ENCODE results near the gene TRAPPC2L.

The TRAPPC2L gene

DNA sequence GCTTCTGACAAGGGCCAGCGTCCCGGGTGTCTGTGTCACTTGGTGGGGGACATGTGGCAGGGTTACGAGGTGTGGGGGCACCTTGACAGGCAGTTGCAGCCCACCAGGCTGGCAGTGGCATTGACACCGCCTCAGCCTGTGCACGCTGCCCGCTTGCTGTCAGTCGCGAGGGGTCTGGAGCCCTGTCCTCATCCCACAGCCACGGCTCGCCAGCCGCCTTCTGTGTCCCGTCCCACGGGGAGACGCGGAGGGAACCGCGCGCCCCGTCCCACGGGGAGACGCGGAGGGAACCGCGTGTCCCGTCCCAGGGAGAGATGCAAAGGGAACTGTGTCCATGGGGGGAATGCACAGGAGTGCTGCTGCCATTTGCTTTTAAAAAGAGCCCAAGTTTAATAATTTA, 6.0 kb downstream of the TRAPPC2L start:
- DNase-seq: no peak

DNA sequence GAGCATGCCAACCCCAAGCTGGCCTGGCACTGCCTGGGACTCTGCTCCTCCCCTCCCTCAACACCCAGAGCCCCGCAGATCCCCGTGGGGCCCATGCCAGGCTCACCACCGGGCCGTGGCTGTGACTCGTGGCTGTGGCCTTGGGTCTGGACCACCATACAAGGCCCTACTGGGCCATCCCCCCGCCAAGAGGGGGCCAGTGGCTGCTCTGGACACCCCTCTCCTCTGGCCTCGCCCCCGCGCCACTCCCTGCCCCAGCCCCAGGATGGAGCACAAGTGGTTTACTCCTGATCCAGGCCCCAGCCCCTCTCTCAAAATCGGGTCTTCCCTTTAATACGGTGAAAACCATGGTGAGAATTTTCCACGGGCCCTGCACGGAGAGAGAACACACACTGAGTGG, 6.5 kb downstream of the TRAPPC2L start:
- no peak for DNase-seq

DNA sequence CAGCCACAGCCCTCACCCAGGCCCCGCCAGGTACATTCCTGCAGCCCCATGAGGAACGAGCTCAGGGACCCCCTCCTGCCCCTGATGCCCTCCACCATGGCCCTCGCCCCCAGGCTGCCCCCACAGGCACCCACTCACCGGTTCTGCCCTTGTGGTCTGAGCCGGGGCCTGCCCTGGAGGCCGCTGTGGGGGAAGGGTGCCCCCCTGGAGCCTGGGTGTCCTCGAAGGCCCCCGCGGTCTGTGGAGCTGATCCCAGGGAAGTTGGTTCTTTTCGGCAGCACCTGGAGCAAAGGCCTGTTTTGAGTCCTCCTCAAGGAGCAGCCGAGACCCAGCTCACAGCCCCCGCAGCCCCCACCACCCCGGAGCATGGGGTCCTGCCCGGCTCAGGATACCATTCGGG, 7.2 kb downstream of the TRAPPC2L start:
- DNase-seq: no peak

DNA sequence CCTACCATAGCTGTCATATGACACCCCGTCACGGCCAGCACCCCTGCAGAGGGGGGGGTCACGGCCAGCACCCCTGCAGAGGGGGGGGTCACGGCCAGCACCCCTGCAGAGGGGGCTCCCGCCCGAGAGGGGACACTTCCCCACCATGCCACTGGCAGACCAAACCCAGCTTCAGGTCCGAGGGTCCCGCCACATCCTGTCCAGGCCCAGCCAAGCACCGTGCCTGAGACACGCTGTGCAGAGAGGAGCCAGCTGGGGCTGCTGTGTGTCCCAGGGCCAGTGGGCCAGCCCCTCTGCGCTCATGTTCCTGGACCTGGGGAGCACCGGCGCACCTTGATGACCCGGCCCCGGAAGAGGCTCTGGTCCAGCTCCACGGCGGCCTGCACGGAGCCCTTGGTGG, 7.6 kb downstream of the TRAPPC2L start:
- DNase-seq: no peak

DNA sequence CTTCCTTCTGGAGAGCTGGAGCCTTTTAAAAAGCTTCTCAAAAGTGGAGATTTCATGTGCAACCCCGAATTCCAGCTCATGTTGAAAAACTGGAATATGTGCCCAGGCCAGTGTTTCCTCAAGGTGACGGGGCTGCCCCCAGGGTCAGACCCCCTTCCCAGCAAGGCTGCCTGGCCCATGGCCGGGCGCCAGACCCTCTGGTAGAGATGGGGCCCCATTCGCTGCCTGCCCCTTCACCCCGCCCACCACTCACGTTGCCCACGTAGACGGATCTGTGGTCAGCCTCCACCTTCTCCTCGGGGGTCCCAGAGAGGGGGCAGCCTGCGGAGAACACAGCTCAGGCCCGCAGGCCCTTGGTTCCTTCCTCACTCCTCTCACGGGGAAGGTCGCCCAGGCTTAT, 8.4 kb downstream of the TRAPPC2L start:
- no peak for DNase-seq

DNA sequence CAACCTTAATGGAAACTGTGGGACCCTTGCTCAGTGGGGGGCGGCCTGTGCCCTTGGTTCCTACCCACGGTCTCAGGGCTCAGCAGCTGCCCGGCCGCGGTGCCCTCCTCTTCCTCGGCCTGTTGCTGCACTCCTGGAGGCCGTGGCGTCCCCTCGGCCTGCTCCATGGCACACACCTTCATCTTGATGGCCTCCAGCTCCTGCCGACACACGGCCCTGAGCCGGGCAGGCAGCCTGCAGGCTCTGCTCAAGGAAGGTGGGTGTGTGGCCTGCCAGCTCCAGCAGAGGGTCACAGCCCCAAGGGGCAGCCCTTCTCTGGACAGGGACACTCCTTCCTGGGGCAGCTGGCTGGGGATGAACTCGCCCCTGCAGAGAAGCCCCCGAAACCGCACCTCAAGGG, 8.8 kb downstream of the TRAPPC2L start:
- no peak for DNase-seq

DNA sequence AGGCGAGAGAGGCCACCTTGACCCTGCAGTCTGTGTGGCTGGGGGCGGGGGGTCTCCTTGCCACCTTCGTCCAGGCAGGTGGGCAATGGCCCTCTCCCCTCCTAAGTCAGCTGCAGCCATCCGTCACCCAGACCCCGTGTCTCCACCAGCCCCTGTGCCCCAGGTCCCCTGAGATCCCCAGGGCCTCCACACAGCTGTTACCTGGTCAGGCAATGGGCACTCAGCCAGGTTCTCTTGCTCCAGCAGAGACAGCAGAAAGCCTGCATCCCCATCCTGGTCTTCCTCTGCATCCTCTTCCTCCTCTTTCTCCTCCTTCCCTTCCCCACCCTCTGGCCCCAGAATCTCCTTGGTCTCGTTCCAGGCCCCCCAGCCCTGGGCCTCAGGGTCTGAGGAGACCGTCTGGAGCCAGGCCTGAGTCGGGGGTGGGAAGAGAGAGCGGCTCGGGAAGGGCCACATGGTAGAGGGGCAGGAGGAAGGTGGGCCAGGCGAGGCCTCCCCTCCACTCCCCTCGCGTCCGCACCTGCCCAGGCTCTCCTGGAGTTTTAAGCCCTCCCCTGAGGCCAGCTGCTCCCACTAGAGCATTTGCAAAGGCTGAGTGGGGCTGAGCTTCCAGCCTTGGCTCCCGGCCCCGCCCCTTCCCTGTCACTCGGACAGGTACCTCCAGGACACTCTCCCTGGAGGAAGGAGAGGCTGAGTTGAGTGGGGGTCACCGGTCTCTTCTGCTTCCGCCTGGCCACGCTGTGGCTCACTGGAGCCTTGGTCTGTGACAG, 9.4 kb downstream of the TRAPPC2L start, which contains the start of gene PABPN1L:
Gene PABPN1L, minus strand, starts transcription at position 510 of the 770 bp plus-strand sequence. Its CDS starts 54 bp downstream, at position 456.
- DNase-seq: no peak

DNA sequence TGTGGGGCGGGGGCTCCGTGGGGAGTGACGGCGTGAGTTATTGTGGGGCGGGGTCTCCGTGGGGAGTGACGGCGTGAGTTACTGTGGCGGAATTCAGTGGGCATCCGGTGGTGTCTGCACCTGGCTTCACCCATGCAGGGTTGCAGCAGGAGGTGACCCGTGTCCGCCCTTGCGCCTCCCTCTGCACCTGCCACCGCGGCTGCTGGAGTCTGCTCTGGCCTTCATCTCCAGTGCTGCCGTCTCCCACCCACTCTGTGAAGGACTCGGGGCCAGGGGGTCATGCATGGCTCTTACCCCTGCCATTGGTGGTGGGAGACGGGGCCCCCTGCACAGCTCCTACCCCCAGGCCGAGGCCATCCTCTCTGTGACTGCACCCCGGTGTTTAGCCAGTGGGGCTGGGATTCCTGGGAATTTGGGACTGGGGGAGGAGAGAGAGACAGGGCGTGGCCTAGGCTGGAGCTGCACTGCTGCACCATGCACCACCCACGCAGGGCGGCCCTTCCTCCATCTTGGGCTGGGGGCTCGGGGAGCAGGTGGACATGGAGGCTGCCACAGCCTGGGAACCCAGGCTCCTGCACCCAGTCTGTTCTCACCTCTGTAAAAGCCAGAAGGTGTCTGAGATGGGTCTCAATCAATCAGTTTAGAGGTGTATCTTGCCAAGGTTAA, 10.8 kb downstream of the TRAPPC2L start:
- DNase-seq: no peak

DNA sequence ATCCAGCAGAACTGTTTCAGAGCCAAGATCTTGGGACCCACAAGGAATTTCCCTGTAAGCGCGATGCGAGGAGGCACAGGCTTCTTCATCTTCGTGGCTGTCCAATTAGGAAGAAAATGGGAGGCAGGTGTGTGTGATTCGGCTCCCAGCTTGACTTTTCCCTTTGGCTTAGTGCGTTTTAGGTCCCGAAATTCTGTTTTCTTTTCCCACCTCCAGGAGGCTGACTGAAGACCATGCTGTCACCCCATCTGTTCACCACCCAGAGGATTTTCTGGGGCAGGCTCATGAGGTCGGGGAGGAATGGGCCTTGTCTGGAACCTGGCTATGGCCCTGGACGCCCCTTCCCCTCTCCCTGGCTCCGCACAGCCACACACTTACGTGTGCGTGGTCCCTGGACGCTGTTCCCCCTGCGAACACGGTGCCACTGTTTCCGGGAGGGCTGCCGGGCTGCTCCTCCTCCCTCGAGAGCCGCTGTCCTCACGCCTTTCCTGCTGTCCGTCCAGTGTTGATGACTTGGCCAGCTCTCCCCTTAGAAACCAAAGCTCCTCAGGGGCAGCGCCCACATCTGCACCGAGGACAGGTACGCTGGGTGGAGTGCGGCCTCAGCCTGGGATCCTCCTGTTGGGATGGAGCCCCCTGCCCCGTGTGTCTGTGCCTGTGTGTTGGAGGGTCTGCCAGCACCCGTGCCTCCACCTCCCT, 12.2 kb downstream of the TRAPPC2L start:
- DNase-seq: no peak

DNA sequence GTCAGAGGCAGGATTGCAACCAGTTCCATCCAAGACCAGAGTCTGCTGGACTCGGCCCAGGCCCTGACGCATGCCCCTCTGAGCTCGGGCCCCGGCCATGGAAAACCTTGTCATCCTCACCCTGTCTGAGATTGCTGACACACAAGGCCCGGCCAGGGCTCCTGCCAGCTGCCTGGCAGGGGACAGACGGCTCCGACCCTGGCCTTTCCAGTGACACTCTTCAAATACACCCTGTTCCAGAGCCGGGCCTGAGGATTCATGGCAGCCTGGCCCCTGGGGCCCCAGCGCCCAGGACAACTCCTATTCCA, 12.7 kb downstream of the TRAPPC2L start:
- DNase-seq: no peak

DNA sequence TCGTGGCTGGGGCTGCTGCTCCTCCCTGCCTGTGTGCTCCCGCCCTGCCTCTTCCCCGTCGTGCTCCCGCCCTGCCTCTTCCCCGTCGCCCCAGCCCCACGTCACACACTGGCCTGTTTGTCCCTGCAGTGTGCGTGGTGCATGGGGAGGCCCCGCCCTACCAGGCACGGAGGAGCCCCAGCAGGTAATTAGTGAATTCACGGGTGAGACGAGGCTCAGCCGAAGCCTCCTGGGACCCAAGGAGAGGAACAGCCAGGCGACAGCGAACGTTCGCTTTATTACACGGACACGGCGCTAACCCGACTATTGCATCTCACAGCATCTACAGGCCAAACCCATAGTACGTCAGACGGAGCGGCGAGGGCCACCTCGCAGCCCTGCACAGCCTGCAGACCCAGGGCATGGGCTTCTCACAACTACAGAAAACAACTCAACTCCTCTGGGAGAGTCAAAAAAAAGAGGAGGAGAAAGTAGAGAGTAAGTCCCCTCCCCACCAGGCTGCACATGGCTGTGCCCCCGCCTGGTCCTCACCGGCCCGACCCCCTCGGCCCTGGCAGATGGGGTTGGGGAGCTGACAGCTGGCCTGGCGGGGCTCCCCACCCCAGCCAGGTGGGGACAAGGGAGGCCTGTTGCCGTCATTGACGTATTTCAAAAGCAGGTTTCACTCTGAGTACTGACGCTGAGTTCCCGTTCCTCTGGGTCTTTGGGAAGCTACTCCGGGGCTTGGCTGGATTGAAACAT, 13.9 kb downstream of the TRAPPC2L start:
- no peak for DNase-seq

DNA sequence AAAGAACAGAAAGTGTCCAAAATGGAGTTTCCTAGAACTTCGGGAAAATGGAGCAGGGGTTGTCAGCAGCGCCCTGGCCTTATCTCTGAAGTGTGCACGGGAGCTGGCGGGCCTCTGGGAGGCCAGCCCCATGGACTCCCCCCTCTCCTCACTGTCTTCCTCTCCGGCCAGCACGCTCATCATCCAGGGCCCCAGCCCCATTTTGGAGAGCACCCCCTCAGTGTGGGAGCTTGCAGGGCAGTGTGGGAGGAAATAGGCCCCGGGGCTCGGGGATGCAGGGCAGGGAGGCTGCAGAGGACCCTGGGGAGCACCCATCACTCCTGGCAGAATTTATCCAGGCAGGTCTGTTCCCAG, 14.4 kb downstream of the TRAPPC2L start:
- DNase-seq: no peak

DNA sequence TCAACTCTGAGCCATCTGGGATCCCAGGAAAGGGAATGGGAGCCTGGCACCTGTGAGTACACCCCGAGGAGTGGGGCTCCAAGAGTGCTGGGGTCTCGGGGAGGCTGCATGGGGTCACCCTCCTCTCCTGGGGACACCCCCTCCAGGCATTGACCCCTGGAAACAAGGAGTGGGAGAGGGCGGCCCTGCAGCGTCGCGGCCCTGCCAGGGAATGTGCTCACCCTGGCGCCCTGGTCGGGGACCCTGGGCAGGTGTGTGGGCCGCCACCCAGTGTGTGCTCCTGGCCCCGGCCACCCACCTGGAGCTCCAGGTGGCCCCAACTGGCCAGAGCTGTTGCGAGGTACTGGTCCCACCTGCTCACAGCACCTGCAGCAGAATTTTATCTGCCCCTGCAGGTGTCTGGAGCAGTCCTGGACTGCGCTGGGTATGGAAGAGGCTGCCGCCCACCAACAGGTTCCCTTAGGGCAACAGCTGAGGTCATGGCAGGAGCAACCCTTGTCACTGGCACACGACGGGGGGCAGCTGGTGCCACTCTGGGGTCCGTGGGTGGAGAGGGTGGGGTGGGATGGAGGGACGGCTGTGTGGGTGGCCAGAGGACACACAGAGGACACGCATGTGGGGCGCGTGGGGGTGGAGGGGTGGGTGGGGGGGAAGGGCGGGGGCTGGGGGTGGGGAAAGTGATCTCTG, 14.9 kb downstream of the TRAPPC2L start:
- DNase-seq: no peak

DNA sequence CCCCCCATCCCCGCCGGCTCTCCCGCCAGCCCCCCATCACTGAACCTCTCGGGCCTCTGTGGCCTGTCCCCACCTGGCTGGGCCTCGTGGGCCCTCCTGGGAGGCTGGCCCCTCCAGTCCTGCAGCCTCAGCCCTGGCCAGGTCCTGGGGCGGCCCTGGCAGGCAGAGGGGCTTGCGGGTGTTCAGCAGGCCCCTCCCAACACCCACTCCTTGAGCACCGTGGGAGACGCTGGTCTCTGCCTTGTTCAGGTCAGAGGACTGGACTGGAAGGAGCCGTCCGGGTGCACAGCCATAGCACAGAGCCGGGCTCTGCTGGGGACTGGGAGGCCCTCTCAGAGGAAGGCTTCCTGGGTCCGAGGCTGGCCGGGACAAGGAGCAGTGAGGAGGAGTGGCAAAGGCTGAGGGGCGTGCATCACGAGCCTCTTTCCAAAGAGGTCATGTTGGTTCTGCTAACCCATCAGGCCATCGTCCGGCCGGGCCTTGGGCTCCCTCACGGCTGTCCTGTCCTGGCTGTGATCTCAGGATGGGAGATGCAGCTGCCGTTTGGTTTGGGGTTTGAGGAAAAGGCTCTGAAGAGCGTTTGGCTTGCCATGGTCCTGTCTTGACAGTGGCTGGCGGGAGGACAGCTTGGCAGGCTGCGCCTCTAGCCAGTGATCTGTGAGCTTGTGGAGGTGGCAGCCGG, 15.9 kb downstream of the TRAPPC2L start:
- no peak for DNase-seq

DNA sequence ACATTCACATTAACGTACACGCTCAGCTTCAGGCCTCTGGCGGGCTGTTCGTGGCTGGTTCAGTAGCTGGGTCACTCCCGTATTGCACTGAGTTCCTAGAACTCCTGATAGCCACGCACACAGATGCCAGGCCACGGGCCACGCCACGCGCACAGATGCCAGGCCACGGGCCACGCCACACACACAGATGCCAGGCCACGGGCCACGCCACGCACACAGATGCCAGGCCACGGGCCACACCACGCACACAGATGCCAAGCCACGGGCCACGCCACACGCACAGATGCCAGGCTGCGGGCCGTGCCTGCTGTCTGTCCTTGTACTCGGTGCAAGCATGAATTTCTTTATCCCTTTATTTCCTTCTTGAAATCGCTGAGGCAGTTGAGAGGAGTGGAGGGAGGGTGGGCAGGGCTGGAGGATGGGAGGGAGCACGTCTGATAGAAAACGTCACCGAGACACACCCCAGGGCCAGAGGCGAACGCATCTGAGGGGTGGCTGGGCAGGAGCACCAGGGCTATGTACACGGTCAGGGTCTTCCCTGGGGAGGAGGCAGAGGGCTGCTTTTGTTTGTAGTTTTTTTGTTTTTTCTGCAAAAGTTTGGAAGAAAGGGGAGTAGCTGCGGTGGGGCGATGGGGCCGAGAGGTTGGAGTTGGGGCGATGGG, 18.1 kb downstream of the TRAPPC2L start:
- DNase-seq: no peak

DNA sequence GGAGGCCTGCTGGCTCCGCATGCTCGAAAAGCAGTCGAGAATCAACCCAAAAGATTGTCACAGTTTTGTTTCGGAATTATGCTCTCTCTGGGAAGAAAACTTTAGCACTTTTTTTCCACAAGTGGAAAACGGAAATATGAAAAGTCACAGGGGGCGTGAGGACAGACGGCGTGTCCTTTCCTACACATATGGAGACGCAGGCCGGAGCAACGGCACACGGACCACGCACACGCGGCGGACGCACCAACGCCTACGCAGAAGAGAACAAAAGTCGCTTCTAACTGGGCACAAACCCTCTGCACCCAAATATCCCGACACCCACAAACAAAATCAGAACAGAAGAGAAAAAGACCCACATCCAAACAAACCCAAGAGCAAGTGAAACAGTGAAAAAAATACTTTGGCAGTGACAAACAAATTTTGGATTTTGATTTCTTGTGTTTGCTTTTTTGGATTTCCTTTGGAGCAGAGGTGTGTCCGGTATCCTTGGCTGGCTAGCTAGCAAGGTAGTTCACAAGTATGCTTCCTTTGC, 18.8 kb downstream of the TRAPPC2L start:
- no peak for DNase-seq

DNA sequence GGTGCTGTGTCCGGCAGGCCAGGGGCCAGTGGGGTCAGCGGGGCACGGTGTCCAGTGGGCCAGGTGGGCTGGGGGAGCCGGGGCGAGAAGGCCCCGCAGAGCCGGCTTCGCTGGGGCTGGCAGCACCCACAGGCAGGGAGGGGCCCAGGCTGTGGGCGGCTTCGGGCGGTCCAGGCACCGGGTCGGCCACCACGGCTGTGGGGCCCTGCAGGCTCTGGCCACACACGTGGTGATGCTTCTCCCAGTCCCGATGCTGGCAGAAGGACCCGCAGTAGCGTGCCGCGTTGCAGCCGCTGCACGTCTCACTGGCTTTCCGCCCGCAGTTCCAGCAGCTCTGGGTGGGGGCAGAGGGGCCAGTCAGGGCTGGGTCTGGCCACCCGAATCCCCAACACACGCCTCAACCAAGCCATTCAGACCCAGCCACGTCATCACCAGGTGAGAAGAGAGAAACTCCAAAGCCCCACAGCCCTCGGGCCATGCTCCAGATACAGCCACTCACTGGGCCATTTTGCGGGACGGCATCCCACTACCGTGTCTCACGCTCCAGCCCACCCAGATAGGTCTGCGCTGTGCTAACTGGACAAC, 20.1 kb downstream of the TRAPPC2L start:
- DNase-seq: no peak

DNA sequence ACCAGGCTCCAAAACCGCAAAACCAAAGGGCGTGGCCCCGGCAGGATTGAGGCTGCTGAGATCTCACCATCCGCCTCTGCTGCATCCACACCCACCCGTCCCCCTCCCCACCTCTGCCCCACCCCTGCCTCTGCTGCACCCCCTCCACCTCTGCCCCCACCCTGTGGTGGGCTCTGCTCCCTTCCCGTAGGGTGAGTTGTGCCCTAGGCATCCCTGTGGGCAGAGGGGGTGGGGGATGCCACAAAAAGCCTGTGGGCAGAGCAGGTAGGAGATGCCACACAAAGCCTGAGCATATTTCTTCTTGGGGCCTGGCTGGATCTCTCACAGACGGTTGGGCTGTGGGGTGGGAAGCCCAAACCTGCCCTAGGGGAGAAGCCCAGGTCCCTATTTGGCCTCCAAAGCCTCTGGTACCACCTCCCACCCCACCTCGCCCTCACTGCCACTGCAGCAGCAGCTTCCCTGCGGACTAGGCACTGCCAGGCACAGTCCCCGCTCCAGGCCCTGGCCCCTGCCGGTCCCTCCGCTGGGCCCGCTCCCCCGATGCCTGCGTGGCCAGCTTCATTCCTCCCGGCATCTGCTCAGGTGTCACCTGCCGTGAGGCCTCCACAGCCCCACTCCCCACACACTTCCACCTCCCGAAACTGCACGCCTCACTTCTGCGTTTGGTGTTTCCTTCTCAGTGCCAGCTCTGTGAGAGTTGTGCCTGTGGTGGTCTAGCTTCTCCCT, 20.8 kb downstream of the TRAPPC2L start:
- no peak for DNase-seq

DNA sequence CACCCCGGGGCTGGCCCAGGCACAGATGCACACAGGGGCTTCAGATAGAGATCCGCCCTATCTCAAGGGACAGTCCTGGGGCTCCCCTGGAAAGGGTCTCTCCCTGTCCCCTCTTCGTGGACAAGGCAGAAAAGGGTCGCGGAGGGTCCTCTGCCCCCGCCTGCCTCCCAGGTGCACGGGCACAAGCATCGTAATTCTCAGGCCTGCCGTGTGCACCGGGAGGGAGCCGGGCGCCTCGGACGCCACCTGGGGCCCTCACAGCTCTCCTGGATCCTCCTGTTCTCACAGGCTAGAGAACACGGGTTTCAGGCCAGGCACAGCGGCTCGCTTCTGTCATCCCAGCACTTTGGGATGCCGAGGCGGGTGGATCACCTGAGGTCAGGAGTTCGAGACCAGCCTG, 21.4 kb downstream of the TRAPPC2L start:
- no peak for DNase-seq

Data from stimulated activated CD4-positive, alpha-beta T cell treated with anti-CD3 and anti-CD28 coated beads, Interleukin-15, amount 100 ng/mL, for 24 hours (primary cell).